ENCODE data around the gene CHDH.

- TF ChIP-seq CTCF (IDR thresholded peaks at IDR 0.05) (no peak), EP300 (IDR thresholded peaks at IDR 0.05; ENCODE audit: low read depth) (no peak), POLR2A (IDR thresholded peaks at IDR 0.05) (no peak), POLR2AphosphoS5 (IDR thresholded peaks at IDR 0.05) (no peak)
Measured at GRCh38 chr3:53789459-53789858, 56.8 kb downstream of the CHDH start.
